GM06990 (cell line): ENCODE measurements around the gene FAM25C.
"Not testable (repeated sequence)": the region's sequence is repeated elsewhere in the genome, so short reads cannot be mapped to it uniquely, and the experiment has no call there.

Experiments
- DNase-seq: peaks from one replicate; pipeline ENCODE4 v3.0.0-alpha.2; 2011; ENCODE audit not compliant: insufficient read length; ENCODE audit errors: extremely low read depth
- H3K27me3 ChIP-seq: replicated peaks from 2 replicates; pipeline ENCODE4 v1.6.0; 2011; ENCODE audit warnings: low read length; ENCODE audit not compliant: control insufficient read depth, insufficient read depth
- H3K36me3 ChIP-seq: 2 replicates; pipeline ENCODE4 v1.5.1; 2011; ENCODE audit warnings: low read length; ENCODE audit not compliant: control insufficient read depth, insufficient read depth
- H3K4me3 ChIP-seq: replicated peaks from 2 replicates; pipeline ENCODE4 v1.5.1; 2011; ENCODE audit warnings: low read depth, mild to moderate bottlenecking, control low read depth, low read length

FAM25C gene

DNA sequence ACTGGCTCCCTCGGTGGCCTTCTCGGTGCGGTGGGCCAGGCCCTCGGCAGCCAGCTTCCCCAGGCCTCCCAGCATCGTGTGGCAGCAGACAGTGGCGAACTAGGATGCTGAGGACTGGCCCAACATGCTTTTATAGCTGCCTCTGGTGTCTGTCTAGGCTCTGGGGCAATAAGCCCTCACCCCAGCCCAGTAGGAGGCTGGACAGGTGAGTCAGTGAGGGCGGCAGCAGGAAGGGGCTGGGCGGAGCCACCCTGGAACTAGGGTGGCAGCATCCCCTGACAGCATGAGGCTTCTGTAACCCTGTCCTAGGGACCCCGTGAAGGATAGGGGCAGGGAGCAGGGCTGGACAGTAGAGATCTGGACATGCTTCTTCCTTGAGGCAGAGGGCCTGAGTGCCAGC, at the start of gene FAM25C:
TSS of gene FAM25C (minus strand) at position 101 of the 400 bp plus-strand sequence. CDS start at position 75, 26 bp downstream.
- not testable (repeated sequence) for DNase-seq, H3K4me3 ChIP-seq, H3K27me3 ChIP-seq, H3K36me3 ChIP-seq

DNA sequence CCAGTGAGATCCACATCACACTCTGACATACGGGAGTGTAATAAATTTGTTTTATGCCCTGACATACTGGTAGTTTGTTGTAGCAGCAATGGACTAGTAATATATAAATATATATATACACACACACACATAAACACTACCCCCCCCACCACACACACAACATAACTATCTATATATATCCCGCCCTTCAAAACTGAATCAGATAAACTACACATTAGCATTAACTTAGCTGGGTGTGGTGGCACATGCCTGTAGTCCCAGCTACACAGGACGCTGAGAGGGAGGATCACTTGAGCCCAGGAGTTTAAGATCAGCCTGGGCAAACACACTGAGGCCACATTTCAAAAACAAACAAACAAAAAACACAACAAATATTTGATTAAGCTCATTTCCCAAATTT, 45.0 kb upstream of the FAM25C start:
- DNase-seq, H3K36me3 ChIP-seq, H3K4me3 ChIP-seq, H3K27me3 ChIP-seq: not testable (repeated sequence)

- DNase-seq, H3K4me3 ChIP-seq, H3K36me3 ChIP-seq, H3K27me3 ChIP-seq: not testable (repeated sequence)
Measured at GRCh38 chr10:48031390-48031789, 31.8 kb upstream of the FAM25C start.

- H3K4me3 ChIP-seq = not testable (repeated sequence)
Measured at GRCh38 chr10:48002306-48002705, 2.7 kb upstream of the FAM25C start.

DNA sequence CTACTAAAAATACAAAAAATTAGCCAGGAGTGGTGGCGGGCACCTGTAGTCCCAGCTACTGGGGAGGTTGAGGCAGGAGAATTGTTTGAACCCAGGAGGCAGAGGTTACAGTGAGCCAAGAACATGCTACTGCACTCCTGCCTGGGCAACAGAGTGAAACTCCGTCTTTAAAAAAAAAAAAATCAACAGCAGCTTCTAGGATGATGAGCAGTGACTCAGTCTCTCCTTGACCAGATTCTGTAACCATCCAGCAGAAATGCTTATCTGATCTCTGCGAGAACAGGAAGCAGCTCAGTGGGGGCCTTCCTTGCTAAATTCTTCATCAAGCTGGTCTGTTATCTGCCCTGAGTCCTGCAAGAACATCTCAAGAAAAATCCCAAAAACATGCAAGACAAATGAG, 5.5 kb downstream of the FAM25C start:
- not testable (repeated sequence) for H3K4me3 ChIP-seq, H3K36me3 ChIP-seq, DNase-seq, H3K27me3 ChIP-seq

More at GRCh38 chr10:48002306-48002705, 2.7 kb upstream of the FAM25C start:
- DNase-seq, H3K36me3 ChIP-seq, H3K27me3 ChIP-seq: not testable (repeated sequence)

DNA sequence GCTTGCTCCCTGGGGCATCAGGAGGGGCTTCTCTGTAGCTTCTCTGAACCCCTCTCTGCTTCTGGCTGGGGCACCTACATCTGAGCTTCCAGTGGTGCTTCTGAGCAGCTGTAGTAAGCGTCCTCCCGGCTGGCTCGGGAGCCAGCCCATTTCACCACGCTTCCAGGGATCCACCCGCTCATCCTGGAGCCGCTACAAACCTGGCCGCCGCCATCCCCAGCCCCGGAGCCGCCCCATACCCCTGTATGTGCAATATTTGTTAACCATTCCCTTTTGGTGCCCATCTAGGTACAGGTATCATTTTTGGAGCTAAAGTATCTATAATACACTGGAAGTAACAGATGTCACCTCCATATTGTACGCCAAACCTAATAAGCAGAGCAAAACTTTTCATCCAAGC, 7.0 kb downstream of the FAM25C start:
- H3K27me3 ChIP-seq, H3K4me3 ChIP-seq, H3K36me3 ChIP-seq, DNase-seq: not testable (repeated sequence)

- not testable (repeated sequence) for H3K27me3 ChIP-seq, DNase-seq, H3K4me3 ChIP-seq, H3K36me3 ChIP-seq
Measured at GRCh38 chr10:47991706-47992105, 7.9 kb downstream of the FAM25C start.

- H3K4me3 ChIP-seq, H3K36me3 ChIP-seq, DNase-seq, H3K27me3 ChIP-seq: not testable (repeated sequence)
Measured at GRCh38 chr10:47990097-47990496, 9.5 kb downstream of the FAM25C start.

DNA sequence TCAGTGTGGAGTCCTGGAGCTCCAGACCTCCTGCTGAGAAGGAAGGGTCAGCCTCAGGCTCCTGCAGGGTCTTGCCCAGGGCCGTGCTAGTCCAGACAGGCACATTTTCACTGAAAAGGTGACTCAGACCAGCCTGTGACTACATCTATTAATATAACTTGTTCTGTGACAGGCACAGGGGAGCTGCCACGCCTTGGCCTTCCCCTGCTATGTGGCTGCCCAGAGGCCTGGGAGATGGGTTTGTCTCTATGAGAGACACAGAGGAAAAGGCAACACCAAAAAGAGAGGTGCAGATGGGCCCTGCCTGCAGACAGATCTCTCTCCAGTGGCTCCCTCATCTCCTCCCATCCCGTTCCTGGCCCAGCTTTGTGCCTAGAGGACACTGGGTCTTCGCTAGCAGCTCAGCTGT, 10.0 kb downstream of the FAM25C start:
- not testable (repeated sequence) for H3K27me3 ChIP-seq, DNase-seq, H3K4me3 ChIP-seq, H3K36me3 ChIP-seq

DNA sequence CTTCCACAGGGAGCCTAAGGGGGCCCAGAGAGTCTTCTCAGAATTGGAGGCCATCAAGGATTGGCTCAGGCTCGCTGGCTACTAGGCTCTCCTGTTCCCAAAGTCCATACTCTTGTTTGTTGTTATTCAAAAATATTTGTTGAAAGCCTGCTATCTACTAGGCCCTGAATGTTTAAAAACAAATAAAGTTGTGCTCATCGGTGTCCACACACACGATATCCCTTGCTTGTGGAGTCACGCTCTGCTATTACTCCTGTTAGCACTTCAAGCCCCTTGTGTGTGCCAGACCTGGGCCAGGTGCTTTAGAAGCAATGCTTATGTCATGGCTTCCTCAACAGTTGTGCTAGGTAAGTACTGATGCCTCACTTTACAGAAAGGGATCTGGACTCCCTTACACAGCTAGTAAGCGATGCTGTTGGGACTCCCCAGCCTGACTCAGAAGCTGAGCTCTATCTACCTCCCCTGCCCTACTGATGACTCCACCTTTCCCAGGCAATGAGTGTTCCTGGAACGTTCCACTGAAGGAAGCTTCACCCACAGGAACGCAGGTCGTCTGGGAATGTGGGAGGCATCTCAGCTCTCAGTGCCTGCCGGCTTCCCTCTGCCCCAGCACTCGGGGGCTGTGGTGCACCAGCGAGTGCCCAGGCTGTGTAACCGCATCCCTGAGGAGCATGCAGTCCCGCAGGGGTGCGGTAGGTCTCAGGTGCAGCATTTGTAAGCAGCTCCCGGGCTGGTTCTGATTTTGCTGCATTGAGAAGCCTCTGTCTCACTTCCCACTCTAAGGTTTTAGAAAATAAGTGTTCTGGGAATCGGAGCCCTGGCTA, 10.7 kb downstream of the FAM25C start:
- H3K36me3 ChIP-seq, H3K4me3 ChIP-seq, H3K27me3 ChIP-seq, DNase-seq: not testable (repeated sequence)

DNA sequence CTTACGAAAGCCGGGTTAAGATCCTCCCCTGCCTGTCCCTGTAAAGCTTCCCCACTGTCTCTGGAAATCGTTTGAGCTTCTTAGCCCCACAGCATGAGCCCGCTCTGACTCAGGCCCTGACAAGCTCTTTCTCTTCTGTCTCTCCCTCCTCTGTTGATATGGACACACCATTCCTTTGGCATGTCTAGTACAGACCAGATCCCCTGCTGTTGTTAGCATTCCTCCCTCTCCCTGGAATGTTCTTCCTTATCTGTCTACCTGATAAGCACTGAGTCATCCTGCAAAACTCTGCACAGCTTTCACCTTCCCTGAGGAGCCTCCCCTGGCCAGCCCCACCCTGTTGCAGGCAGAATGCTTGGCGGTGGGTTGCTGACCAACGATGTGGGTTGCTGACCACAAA, 11.6 kb downstream of the FAM25C start:
- not testable (repeated sequence) for H3K4me3 ChIP-seq, DNase-seq, H3K36me3 ChIP-seq, H3K27me3 ChIP-seq
